B cell (primary cell): ENCODE data around the gene MUC4.
"Not testable (repeated sequence)": the region's sequence is repeated elsewhere in the genome, so short reads cannot be mapped to it uniquely, and the experiment has no call there.

Experiments
- EZH2 ChIP-seq: IDR thresholded peaks from 2 replicates; pipeline ENCODE4 v1.6.1; 2012; ENCODE audit warnings: borderline replicate concordance, low read depth, mild to moderate bottlenecking, moderate library complexity, low read length; ENCODE audit not compliant: insufficient read depth, poor library complexity, severe bottlenecking
- TF ChIP-seq, protein P1 (sequence below): fragments of 200-600 bp; IDR thresholded peaks from one replicate; pipeline ENCODE4 v1.8.0; 2022; ENCODE audit warnings: antibody characterized with exemption, mild to moderate bottlenecking

DNA sequence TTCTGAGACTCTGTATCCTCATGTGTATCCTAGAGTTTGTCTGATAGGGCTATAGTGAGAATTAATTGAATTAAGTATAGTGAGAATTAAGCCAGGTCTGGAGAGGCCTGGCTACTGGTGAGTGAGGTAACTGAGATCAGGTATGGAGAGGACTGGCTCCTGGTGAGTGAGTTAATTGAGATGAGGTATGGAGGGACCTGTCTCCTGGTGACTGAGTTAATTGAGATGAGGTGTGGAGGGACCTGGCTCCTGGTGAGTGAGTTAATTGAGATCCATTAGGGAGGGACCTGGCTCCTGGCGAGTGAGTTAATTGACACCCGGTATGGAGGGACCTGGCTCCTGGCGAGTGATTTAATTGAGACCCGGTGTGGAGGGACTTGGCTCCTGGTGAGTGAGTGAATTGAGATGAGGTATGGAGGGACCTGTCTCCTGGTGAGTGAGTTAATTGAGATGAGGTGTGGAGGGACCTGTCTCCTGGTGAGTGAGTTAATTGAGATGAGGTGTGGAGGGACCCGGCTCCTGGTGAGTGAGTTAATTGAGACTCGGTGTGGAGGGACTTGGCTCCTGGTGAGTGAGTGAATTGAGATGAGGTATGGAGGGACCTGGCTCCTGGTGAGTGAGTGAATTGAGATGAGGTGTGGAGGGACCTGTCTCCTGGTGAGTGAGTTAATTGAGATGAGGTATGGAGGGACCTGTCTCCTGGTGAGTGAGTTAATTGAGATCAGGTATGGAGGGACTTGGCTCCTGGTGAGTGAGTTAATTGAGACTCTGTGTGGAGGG lies 101.4 kb downstream of the MUC4 start:
- TF ChIP-seq, protein P1, sequence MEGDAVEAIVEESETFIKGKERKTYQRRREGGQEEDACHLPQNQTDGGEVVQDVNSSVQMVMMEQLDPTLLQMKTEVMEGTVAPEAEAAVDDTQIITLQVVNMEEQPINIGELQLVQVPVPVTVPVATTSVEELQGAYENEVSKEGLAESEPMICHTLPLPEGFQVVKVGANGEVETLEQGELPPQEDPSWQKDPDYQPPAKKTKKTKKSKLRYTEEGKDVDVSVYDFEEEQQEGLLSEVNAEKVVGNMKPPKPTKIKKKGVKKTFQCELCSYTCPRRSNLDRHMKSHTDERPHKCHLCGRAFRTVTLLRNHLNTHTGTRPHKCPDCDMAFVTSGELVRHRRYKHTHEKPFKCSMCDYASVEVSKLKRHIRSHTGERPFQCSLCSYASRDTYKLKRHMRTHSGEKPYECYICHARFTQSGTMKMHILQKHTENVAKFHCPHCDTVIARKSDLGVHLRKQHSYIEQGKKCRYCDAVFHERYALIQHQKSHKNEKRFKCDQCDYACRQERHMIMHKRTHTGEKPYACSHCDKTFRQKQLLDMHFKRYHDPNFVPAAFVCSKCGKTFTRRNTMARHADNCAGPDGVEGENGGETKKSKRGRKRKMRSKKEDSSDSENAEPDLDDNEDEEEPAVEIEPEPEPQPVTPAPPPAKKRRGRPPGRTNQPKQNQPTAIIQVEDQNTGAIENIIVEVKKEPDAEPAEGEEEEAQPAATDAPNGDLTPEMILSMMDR, result not testable (repeated sequence)
- not testable (repeated sequence) for TF ChIP-seq EZH2
